ENCODE measurements around the gene SLC9A8. TPM values are rescaled to one million over a fixed set of nuclear protein-coding genes. Genes with fewer than 3 reads are reported as not detected.

SLC9A8 gene
- total and polyA plus RNA-seq, 9 of the 15 experiments (the other 6 are each of a cell fraction or from before 2014, with no cell fraction given): 0.56 to 9.7 (median 5.0) TPM

- TF ChIP-seq MEF2A (IDR thresholded peaks at IDR 0.05; ENCODE audit: control insufficient read depth, low read depth, low read length) (no peak), ZNF584 (CRISPR knock-in tag; IDR thresholded peaks at IDR 0.05; ENCODE audit: low read depth) (0 out of 2 replicates have a peak, but pooled peaks have one; percentile 46), ETV5 (CRISPR knock-in tag; IDR thresholded peaks at IDR 0.05; ENCODE audit: low read depth) (no peak), MTF1 (CRISPR knock-in tag; IDR thresholded peaks at IDR 0.05; ENCODE audit: borderline replicate concordance) (no peak), PHB2 (IDR thresholded peaks at IDR 0.05; ENCODE audit: low read depth) (no peak), ZKSCAN8 (CRISPR knock-in tag; IDR thresholded peaks at IDR 0.05) (no peak), BRF1 (IDR thresholded peaks at IDR 0.05; ENCODE audit: borderline replicate concordance, extremely low read depth, insufficient read length) (no peak), FOSL1 (tag; conservative IDR thresholded peaks at IDR 0.05) (no peak), NCOA2 (IDR thresholded peaks at IDR 0.05; ENCODE audit: partially characterized antibody in 2 of 2) (no peak), TEAD4 (IDR thresholded peaks at IDR 0.05; ENCODE audit: low read length) (peak; percentile 69; the same call in 1 of the 2 replicates), TEAD4 (CRISPR knock-in tag; IDR thresholded peaks at IDR 0.05; ENCODE audit: borderline replicate concordance) (no peak), FIP1L1 (IDR thresholded peaks at IDR 0.05; ENCODE audit: low read depth, low read length, poor library complexity, severe bottlenecking) (no peak), JUNB (CRISPR knock-in tag; conservative IDR thresholded peaks at IDR 0.05) (no peak), POLR2A (conservative IDR thresholded peaks at IDR 0.05) (no peak), MYBL2 (IDR thresholded peaks at IDR 0.05; ENCODE audit: low read depth) (no peak), MYBL2 (CRISPR knock-in tag; IDR thresholded peaks at IDR 0.05; ENCODE audit: borderline replicate concordance) (no peak), JUND (IDR thresholded peaks at IDR 0.05; ENCODE audit: borderline replicate concordance, low read depth, low read length) (peak; percentile 31; the same call in 1 of the 2 replicates), JUND (tag; IDR thresholded peaks at IDR 0.05; ENCODE audit: borderline replicate concordance, low read depth, low read length) (no peak)
- TF ChIP-seq, protein P1, sequence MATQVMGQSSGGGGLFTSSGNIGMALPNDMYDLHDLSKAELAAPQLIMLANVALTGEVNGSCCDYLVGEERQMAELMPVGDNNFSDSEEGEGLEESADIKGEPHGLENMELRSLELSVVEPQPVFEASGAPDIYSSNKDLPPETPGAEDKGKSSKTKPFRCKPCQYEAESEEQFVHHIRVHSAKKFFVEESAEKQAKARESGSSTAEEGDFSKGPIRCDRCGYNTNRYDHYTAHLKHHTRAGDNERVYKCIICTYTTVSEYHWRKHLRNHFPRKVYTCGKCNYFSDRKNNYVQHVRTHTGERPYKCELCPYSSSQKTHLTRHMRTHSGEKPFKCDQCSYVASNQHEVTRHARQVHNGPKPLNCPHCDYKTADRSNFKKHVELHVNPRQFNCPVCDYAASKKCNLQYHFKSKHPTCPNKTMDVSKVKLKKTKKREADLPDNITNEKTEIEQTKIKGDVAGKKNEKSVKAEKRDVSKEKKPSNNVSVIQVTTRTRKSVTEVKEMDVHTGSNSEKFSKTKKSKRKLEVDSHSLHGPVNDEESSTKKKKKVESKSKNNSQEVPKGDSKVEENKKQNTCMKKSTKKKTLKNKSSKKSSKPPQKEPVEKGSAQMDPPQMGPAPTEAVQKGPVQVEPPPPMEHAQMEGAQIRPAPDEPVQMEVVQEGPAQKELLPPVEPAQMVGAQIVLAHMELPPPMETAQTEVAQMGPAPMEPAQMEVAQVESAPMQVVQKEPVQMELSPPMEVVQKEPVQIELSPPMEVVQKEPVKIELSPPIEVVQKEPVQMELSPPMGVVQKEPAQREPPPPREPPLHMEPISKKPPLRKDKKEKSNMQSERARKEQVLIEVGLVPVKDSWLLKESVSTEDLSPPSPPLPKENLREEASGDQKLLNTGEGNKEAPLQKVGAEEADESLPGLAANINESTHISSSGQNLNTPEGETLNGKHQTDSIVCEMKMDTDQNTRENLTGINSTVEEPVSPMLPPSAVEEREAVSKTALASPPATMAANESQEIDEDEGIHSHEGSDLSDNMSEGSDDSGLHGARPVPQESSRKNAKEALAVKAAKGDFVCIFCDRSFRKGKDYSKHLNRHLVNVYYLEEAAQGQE (IDR thresholded peaks at IDR 0.05; ENCODE audit: borderline replicate concordance): peak; percentile 60; the same call in 1 of the 2 replicates
- TF ChIP-seq, protein P1 (CRISPR knock-in tag; IDR thresholded peaks at IDR 0.05; ENCODE audit: low read depth): no peak
- TF ChIP-seq, protein P2, sequence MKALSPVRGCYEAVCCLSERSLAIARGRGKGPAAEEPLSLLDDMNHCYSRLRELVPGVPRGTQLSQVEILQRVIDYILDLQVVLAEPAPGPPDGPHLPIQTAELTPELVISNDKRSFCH (CRISPR knock-in tag; IDR thresholded peaks at IDR 0.05): no peak
- TF ChIP-seq, protein P2 (tag; IDR thresholded peaks at IDR 0.05): no peak
Measured at GRCh38 chr20:49928411-49929141, 115.9 kb downstream of the SLC9A8 start (continued).

Measured in K562 (cell line).